HG02642 (cell line): ENCODE data around the gene OSM.
A peak's percentile ranks its signal among the peaks of the same experiment; 100 is the strongest.

Experiments
- ATAC-seq: cut with Tn5 transposase; IDR thresholded peaks from one replicate; pipeline ENCODE4 v1.9.1; 2021; ENCODE audit warnings: mild to moderate bottlenecking; ENCODE audit not compliant: unreplicated experiment, poor library complexity

OSM gene

GRCh38 chr22:30267382-30268302, 991 bp upstream of the OSM start:
- ATAC-seq, result no peak

- ATAC-seq, result peak; percentile 72
Measured at GRCh38 chr22:30265823-30266444, 717 bp downstream of the OSM start.

GRCh38 chr22:30265131-30265720, 1.4 kb downstream of the OSM start:
- peak; percentile 5 for ATAC-seq

- no peak for ATAC-seq
Measured at GRCh38 chr22:30263883-30264282, 2.8 kb downstream of the OSM start.

- ATAC-seq, result no peak
Measured at GRCh38 chr22:30262917-30263741, 3.5 kb downstream of the OSM start.

GRCh38 chr22:30262112-30262511, 4.5 kb downstream of the OSM start:
- no peak for ATAC-seq

- ATAC-seq, result no peak
Measured at GRCh38 chr22:30261134-30261533, 5.5 kb downstream of the OSM start.

GRCh38 chr22:30260682-30261081, 6.0 kb downstream of the OSM start:
- no peak for ATAC-seq

GRCh38 chr22:30260276-30260675, 6.4 kb downstream of the OSM start:
- ATAC-seq, result no peak

GRCh38 chr22:30254314-30254713, 12.3 kb downstream of the OSM start:
- no peak for ATAC-seq

- ATAC-seq, result no peak
Measured at GRCh38 chr22:30253205-30253852, 13.3 kb downstream of the OSM start.

GRCh38 chr22:30252411-30253204, 14.0 kb downstream of the OSM start:
- no peak for ATAC-seq

GRCh38 chr22:30251711-30252110, 14.9 kb downstream of the OSM start:
- no peak for ATAC-seq

GRCh38 chr22:30250661-30251267, 15.9 kb downstream of the OSM start:
- ATAC-seq, result no peak

GRCh38 chr22:30250039-30250565, 16.5 kb downstream of the OSM start:
- ATAC-seq, result no peak

- ATAC-seq, result no peak
Measured at GRCh38 chr22:30249049-30250038, 17.3 kb downstream of the OSM start.

GRCh38 chr22:30248484-30248883, 18.2 kb downstream of the OSM start:
- ATAC-seq, result no peak
